HL-60/S4 (cell line): ENCODE measurements around the gene ACTMAP.
"Not testable (repeated sequence)": the region's sequence is repeated elsewhere in the genome, so short reads cannot be mapped to it uniquely, and the experiment has no call there.

Experiments used
- in situ Hi-C: fragments of 300-500 bp; cut with MboI; formaldehyde crosslinking; loops from 2 replicates; pipeline ENCODE4 v1.14.3; 2022; ENCODE audit warnings: low sequenced_read_pairs

Gene ACTMAP

GRCh38 chr19:40776932-40777644 lies 26.8 kb upstream of the ACTMAP start:
- in situ Hi-C loops = no loop called here

GRCh38 chr19:40776364-40776763 lies 26.1 kb upstream of the ACTMAP start:
- in situ Hi-C loops = no loop called here

GRCh38 chr19:40775632-40776022 lies 25.4 kb upstream of the ACTMAP start:
- in situ Hi-C loops = no loop called here

- in situ Hi-C loops = no loop called here
Measured at GRCh38 chr19:40774916-40775631, 24.8 kb upstream of the ACTMAP start, which contains the start of gene MIA. MIA (plus strand) TSS chr19:40775521; CDS start chr19:40775543, 22 bp downstream.

GRCh38 chr19:40771101-40771862 lies 21.0 kb upstream of the ACTMAP start:
- in situ Hi-C loops = not testable (repeated sequence)

- in situ Hi-C loops = no loop called here
Measured at GRCh38 chr19:40768869-40769268, 18.6 kb upstream of the ACTMAP start.

GRCh38 chr19:40766385-40766784 lies 16.1 kb upstream of the ACTMAP start:
- in situ Hi-C loops = not testable (repeated sequence)

- in situ Hi-C loops = no loop called here
Measured at GRCh38 chr19:40763963-40764362, 13.7 kb upstream of the ACTMAP start.

- in situ Hi-C loops = no loop called here
Measured at GRCh38 chr19:40763526-40763925, 13.2 kb upstream of the ACTMAP start.

- in situ Hi-C loops = no loop called here
Measured at GRCh38 chr19:40762754-40763470, 12.6 kb upstream of the ACTMAP start.

- in situ Hi-C loops = no loop called here
Measured at GRCh38 chr19:40759352-40759751, 9.1 kb upstream of the ACTMAP start.

- in situ Hi-C loops = no loop called here
Measured at GRCh38 chr19:40758491-40758890, 8.2 kb upstream of the ACTMAP start.

GRCh38 chr19:40756502-40757110 lies 6.3 kb upstream of the ACTMAP start:
- in situ Hi-C loops = no loop called here

GRCh38 chr19:40755791-40756190 lies 5.5 kb upstream of the ACTMAP start:
- in situ Hi-C loops = no loop called here

GRCh38 chr19:40755248-40755624 lies 5.0 kb upstream of the ACTMAP start:
- in situ Hi-C loops = no loop called here

GRCh38 chr19:40754611-40755247 lies 4.5 kb upstream of the ACTMAP start:
- in situ Hi-C loops = no loop called here

GRCh38 chr19:40752257-40752781 lies 2.0 kb upstream of the ACTMAP start:
- in situ Hi-C loops = no loop called here

GRCh38 chr19:40750874-40751537 lies 729 bp upstream of the ACTMAP start, which contains the start of gene SNRPA:
SNRPA (plus strand) TSS chr19:40751203; CDS start chr19:40751409, 206 bp downstream.
- in situ Hi-C loops = no loop called here

- in situ Hi-C loops = no loop called here
Measured at GRCh38 chr19:40747536-40747935, 2.7 kb downstream of the ACTMAP start.
